ENCODE data around the gene KRTAP10-10.

KRTAP10-10 gene

DNA sequence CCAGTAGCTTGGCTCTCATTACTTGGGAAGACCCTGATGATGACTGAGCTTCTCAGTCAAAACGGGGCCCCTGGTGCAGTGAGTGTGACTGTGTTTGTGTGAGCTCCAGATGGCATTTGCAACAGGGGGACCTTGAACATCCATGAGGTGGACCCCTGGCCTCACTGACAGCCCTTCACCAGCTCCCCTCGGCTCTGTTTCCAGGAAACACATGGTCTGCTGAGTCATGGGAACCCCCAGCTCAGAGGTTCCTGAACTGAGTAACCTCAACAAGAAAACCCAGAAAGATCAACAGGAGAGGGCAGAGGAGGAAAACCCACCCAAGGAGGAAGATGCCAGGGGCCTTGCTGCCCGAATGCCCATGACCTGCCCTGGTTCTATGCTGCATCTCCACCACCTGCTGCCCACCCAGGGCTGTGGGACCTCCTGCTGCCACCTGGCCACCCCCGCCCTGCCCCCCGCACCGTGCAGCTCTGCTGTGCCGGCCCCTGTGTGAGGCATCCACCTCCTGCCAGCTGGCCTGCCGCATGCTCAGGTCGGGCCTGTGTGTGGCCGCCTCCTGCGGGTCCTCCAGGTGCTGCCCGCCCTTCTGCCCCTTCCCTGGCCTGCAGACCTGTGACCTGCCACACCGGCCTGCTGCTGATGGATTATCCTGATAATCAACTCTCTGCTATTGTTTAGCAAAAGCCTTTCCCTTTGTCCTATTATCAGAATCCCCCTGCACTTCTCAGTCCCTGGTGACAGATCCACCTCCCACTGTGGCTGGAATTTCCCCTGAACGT, 49.0 kb downstream of the KRTAP10-10 start:
- DNase-seq = peak; percentile 32

DNA sequence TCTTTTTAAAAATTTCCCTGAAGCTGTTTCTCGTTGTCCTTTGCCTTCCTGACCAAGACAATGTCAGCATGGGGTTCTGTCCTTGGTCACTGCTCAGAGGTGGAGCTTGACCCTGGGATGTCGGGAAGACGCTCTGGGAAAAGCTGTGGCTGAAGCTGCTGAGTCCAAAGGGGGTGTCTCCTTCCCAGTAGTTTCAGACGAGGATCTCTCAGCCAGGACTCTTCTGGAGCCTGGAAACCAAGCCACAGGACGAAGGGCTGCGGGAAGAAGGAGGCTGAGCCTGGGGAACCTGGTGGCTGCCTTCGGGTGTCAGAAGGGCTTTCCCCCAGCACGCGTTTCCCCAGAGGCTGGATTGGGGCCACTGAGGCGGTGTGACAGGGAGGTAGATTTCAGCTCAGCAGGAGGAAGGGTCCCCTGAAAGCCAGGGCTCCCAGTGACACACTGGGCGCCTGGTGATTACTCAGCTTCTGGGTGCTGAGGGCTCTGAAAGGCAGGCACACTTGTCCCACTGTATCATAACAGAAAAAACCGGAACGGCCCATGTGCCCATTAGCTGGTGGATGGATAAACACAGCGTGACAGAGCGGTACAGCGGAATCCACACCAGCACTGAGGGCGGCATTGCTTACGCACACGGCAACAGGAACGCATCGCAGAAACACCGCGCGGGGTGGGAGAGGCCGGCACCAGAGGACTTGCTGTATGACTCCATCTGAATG, 49.8 kb downstream of the KRTAP10-10 start:
- no peak for DNase-seq

DNA sequence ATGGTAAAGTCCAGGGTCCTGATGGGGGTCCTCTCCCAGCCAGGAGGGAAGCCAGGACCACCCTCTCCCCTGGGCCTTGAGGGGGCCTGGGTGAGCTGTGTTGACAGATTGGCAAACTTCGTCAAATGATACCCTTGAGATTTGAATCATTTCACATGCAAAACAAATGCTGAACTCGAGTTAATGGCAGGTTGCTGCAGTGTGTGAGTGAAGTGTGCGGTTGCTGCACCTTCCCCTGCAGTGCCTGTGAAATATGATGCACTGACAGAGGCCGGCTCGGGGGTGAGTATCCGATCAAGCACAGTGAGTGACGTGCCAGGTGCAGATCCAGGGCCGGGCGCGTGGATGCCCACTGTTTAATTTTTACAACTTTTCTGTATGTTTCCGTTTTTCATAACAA, 50.5 kb downstream of the KRTAP10-10 start:
- no peak for DNase-seq

Data from hematopoietic multipotent progenitor cell treated with erythropoietin and hydrocortisone succinate and interleukin-3 and kit ligand, for 4 days (in vitro differentiated cells).